ENCODE data around the gene CFAP74. TPM values are rescaled to one million over a fixed set of nuclear protein-coding genes. Genes with fewer than 3 reads are reported as not detected.

Gene CFAP74
- total and polyA plus RNA-seq, 2 of the 13 experiments (the other 11 are each of a cell fraction or from before 2014, with no cell fraction given): 0.27 to 0.62 TPM

DNA sequence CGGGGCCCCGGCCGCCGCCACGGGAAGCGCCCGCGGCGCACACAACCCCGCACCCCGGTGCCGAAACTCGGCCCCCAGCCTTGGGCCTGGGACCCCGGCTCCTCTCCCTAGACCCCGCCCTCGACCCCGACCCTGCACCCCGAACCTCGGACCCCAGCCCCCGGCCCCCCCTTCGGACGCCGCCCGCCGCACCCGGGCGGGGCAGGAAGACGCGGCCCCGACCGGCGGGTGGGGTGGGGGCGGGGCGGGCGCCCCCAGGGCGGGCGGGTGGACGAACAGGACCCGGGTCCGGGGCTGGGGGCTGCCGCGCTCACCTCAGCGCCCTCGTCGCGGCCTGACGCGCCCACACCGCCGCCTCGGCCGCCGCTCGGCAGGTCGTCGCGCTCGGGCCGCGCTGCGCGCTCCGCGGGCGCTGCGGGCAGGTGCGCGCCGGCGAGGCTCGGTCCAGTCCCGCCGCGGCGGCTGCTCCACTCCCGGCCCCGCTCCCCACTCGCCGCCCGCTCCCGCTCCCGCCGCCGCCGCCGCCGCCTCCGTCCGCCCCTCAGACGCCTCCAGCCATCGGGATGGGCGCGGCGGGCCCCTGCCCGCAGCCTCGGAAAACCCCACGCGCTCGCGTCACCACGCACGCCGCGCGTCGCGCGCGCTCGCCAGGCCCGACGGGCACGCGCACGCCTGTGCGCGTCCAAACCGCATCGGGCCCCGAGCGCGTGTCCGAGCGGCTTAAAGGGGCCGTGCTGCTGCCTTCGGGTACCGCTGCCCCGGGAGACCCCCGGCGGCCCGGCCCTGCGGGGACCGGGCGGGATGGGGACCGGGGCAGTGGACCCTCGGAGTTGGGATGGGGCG lies 112.9 kb downstream of the CFAP74 start, which contains the start of gene GNB1 (continued):
- 0 out of 2 replicates have a peak, but pooled peaks have one; percentile 27 for TF ChIP-seq ZNF501 (CRISPR knock-in tag; IDR thresholded peaks at IDR 0.05)
- TF ChIP-seq, protein P1, sequence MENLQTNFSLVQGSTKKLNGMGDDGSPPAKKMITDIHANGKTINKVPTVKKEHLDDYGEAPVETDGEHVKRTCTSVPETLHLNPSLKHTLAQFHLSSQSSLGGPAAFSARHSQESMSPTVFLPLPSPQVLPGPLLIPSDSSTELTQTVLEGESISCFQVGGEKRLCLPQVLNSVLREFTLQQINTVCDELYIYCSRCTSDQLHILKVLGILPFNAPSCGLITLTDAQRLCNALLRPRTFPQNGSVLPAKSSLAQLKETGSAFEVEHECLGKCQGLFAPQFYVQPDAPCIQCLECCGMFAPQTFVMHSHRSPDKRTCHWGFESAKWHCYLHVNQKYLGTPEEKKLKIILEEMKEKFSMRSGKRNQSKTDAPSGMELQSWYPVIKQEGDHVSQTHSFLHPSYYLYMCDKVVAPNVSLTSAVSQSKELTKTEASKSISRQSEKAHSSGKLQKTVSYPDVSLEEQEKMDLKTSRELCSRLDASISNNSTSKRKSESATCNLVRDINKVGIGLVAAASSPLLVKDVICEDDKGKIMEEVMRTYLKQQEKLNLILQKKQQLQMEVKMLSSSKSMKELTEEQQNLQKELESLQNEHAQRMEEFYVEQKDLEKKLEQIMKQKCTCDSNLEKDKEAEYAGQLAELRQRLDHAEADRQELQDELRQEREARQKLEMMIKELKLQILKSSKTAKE (CRISPR knock-in tag; IDR thresholded peaks at IDR 0.05; ENCODE audit: borderline replicate concordance): no peak
- TF ChIP-seq HNRNPK (IDR thresholded peaks at IDR 0.05; ENCODE audit: low read depth, low read length, poor library complexity, severe bottlenecking): peak; percentile 49
- TF ChIP-seq HNRNPLL (IDR thresholded peaks at IDR 0.05; ENCODE audit: low read depth, low read length, poor library complexity, severe bottlenecking): peak; percentile 37
- TF ChIP-seq PHF21A (CRISPR knock-in tag; IDR thresholded peaks at IDR 0.05): 0 out of 2 replicates have a peak, but pooled peaks have one; percentile 7
- TF ChIP-seq ELF3 (CRISPR knock-in tag; IDR thresholded peaks at IDR 0.05): 0 out of 2 replicates have a peak, but pooled peaks have one; percentile 12
- TF ChIP-seq, protein P2, sequence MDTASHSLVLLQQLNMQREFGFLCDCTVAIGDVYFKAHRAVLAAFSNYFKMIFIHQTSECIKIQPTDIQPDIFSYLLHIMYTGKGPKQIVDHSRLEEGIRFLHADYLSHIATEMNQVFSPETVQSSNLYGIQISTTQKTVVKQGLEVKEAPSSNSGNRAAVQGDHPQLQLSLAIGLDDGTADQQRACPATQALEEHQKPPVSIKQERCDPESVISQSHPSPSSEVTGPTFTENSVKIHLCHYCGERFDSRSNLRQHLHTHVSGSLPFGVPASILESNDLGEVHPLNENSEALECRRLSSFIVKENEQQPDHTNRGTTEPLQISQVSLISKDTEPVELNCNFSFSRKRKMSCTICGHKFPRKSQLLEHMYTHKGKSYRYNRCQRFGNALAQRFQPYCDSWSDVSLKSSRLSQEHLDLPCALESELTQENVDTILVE (CRISPR knock-in tag; IDR thresholded peaks at IDR 0.05): no peak; the same call in 1 of the 2 replicates
- no peak for TF ChIP-seq POLR2AphosphoS2 (IDR thresholded peaks at IDR 0.05; ENCODE audit: low read depth, low read length)
- TF ChIP-seq, protein P3, sequence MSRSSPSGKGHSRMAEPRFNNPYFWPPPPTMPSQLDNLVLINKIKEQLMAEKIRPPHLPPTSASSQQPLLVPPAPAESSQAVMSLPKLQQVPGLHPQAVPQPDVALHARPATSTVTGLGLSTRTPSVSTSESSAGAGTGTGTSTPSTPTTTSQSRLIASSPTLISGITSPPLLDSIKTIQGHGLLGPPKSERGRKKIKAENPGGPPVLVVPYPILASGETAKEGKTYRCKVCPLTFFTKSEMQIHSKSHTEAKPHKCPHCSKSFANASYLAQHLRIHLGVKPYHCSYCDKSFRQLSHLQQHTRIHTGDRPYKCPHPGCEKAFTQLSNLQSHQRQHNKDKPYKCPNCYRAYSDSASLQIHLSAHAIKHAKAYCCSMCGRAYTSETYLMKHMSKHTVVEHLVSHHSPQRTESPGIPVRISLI (CRISPR knock-in tag; IDR thresholded peaks at IDR 0.05; ENCODE audit: borderline replicate concordance): no peak
- no peak for TF ChIP-seq FOXK2 (IDR thresholded peaks at IDR 0.05)
- TF ChIP-seq MXI1 (IDR thresholded peaks at IDR 0.05; ENCODE audit: borderline replicate concordance, low read depth, low read length): peak; percentile 70; the same call in 1 of the 3 replicates
- TF ChIP-seq KLF16 (CRISPR knock-in tag; IDR thresholded peaks at IDR 0.05): no peak
- TF ChIP-seq, protein P4, sequence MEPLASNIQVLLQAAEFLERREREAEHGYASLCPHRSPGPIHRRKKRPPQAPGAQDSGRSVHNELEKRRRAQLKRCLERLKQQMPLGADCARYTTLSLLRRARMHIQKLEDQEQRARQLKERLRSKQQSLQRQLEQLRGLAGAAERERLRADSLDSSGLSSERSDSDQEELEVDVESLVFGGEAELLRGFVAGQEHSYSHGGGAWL (CRISPR knock-in tag; IDR thresholded peaks at IDR 0.05): no peak
- TF ChIP-seq ZNF30 (CRISPR knock-in tag; IDR thresholded peaks at IDR 0.05): no peak

Data from HepG2 (cell line).